ENCODE measurements around the gene TPD52L1.

Gene TPD52L1

DNA sequence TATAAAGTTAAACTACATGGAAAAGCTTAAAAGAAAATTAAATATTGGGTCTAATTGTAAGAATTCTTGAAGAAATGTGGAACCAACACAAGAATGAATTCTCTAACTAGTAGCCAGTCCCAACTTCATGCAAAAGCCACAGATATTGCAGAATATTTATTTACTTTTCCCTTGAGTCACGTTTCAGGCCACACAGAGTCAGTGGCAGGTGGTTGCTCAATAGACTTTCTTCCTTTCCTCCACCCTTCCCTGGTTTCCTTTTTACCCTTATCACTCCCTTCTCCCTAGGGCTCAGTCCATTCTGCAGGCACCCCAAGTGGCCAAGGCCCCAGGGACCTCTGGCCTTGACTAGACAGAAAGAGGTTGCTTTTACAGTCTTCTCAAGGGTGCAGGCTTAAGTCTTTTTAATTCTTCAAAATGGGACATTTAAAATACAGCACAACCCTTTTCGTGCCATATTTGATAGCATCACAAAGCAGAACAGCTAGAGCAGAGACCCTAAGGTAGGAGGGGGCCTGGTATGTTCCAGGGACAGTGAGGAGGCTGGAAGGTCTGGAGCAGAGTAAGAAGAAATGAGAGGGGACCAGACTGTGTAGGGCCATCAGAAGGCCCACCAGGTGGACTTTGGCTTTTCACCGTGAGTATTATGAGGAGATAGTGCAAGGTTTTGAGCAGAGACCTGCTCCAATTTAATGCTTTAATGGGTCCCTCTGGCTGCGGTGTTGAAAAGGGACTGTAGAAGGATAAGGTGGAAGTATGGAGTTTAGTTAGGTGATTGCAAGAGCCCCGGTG lies 83.2 kb downstream of the TPD52L1 start:
- TF ChIP-seq, protein P1, sequence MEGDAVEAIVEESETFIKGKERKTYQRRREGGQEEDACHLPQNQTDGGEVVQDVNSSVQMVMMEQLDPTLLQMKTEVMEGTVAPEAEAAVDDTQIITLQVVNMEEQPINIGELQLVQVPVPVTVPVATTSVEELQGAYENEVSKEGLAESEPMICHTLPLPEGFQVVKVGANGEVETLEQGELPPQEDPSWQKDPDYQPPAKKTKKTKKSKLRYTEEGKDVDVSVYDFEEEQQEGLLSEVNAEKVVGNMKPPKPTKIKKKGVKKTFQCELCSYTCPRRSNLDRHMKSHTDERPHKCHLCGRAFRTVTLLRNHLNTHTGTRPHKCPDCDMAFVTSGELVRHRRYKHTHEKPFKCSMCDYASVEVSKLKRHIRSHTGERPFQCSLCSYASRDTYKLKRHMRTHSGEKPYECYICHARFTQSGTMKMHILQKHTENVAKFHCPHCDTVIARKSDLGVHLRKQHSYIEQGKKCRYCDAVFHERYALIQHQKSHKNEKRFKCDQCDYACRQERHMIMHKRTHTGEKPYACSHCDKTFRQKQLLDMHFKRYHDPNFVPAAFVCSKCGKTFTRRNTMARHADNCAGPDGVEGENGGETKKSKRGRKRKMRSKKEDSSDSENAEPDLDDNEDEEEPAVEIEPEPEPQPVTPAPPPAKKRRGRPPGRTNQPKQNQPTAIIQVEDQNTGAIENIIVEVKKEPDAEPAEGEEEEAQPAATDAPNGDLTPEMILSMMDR (IDR thresholded peaks at IDR 0.05; ENCODE audit: control insufficient read depth, extremely low read depth, insufficient read depth): no peak
- no peak for DNase-seq (ENCODE audit: low read depth)
- H3K4me3 ChIP-seq (ENCODE audit: low read depth, low read length): no peak overlapping the region

DNA sequence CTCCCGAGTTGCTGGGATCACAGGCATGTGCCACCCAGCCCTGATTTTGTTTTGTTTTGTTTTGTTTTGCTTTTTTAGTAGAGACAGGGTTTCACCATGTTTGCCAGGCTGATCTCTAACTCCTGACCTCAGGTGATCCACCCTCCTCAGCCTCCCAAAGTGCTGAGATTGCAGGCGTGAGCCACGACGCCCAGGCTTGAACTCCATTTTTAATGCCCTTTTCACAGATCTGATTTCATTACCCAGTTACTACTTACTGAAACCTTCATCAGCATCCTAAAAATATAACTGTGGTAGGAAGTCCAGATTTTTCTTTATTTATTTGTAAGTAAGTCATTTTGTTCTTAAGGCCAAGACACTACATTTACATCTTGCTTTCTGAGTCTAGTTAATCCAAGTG lies 84.2 kb downstream of the TPD52L1 start:
- TF ChIP-seq, protein P1 (IDR thresholded peaks at IDR 0.05; ENCODE audit: control insufficient read depth, extremely low read depth, insufficient read depth): no peak
- no peak for DNase-seq (ENCODE audit: low read depth)

DNA sequence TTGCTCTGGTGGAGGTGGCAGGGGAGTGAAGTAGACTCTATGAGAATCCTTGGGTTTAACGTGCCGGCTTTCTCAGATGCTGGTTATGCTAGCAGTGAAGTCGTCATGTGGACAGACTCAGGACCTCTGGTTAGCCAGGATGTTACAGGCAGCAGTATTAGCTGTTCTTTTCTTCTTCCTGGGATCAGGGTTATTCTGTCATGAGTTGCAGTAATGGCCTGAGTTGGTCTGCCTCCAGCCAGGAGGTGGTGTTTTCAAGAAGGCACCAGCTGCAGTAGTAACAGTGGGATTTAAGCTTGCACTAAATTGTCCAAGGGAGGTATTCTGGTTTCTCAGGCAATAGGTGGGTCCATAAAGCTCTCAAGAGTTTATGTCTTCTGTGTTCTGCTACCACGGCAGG lies 91.5 kb downstream of the TPD52L1 start:
- no peak for DNase-seq (ENCODE audit: low read depth)
- H3K4me3 ChIP-seq (ENCODE audit: low read depth, low read length): no peak overlapping the region
- TF ChIP-seq, protein P1 (IDR thresholded peaks at IDR 0.05; ENCODE audit: control insufficient read depth, extremely low read depth, insufficient read depth): no peak

More for the DNA sequence above, 84.2 kb downstream of the TPD52L1 start:
- H3K4me3 ChIP-seq (ENCODE audit: low read depth, low read length): no peak overlapping the region

DNA sequence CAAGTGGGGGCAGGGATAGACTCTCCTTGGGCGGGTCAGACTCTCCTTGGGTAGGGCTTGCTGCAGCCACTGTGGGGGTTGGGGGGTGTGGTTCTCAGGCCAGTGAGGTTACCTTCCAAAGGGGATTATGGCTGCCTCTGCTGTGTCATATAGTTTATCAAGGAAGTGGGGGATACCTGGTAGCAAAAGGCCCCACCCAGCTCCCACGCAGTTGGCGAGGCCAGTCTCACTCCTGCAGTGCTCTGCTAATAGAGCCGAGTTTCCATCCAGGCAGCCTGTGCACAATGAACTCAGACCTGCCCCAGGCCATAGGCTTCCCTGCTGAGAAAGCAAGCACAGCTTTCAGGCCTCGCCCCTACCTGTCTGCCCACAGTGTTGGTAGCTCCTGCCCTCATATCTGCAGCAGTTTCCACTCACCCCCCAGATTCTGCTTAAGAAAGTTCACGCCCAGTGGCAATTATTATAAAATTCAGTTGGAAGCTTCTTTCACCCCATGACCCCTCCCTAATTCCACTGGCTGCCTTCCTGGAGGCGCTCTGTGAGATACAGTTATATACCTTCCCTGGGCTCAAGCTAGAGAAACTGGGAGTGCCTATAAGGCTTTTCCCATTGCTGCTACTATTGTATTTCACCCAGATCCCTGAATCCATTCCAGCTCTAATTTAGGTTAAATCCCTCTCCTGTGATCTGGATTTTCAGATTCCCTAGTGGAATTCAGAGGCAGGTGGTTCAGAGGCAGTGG lies 92.1 kb downstream of the TPD52L1 start:
- no peak overlapping the region for H3K4me3 ChIP-seq (ENCODE audit: low read depth, low read length)
- DNase-seq (ENCODE audit: low read depth): no peak
- TF ChIP-seq, protein P1 (IDR thresholded peaks at IDR 0.05; ENCODE audit: control insufficient read depth, extremely low read depth, insufficient read depth): no peak

DNA sequence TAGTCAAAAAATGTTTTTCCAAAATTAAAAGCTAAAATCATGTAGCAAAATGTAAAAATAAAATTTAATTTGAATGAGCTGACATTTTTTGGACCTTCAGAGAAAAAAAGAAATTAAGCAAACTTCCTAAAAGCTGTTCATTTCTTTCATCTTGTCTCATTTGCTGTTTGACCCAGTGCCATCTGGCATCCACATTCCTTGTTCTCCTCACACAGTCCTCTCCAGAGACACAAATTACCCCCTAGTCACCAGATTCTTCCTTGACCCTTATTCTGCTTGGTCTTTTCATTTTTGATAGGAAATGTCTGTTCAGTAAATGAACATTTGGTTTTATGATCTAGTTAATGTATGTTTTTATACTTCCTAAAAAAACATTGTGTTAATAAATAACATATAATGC lies 93.0 kb downstream of the TPD52L1 start:
- no peak for DNase-seq (ENCODE audit: low read depth)
- TF ChIP-seq, protein P1 (IDR thresholded peaks at IDR 0.05; ENCODE audit: control insufficient read depth, extremely low read depth, insufficient read depth): no peak
- no peak overlapping the region for H3K4me3 ChIP-seq (ENCODE audit: low read depth, low read length)

DNA sequence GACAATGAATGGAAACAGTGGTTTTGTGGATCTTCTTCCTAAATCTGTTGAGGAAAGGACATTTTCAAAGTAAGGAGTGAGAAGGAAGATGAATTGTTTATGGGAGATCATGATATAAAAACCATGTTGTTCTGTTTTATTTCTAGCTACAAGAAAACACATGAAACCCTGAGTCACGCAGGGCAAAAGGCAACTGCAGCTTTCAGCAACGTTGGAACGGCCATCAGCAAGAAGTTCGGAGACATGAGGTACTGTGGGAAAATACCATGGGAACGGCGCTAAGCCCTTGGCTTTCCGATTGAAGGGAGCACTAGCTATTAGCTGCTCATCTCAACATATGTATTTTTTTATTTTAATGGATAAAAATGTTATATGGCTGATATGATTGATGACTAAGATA lies 94.6 kb downstream of the TPD52L1 start:
- TF ChIP-seq, protein P1 (IDR thresholded peaks at IDR 0.05; ENCODE audit: control insufficient read depth, extremely low read depth, insufficient read depth): no peak
- DNase-seq (ENCODE audit: low read depth): no peak
- no peak overlapping the region for H3K4me3 ChIP-seq (ENCODE audit: low read depth, low read length)
